ENCODE results near the gene LUZP2.

Gene LUZP2

GRCh38 chr11:24667353-24667968 lies 170.6 kb downstream of the LUZP2 start:
- Histone ChIP-seq H3K79me2 (ENCODE audit: control insufficient read depth, low read length) (no peaks in the 10 kb centered on the region), H3K27ac (ENCODE audit: low read depth, low read length) (no peak overlapping the region), H3K4me1 (ENCODE audit: control insufficient read depth, low read length) (no peaks in the 10 kb centered on the region), H3K27me3 (ENCODE audit: control insufficient read depth, low read length) (no peaks in the 10 kb centered on the region), H3K9me3 (ENCODE audit: control insufficient read depth, insufficient read depth, low read length) (no peaks in the 10 kb centered on the region), H3K36me3 (ENCODE audit: control insufficient read depth, low read length) (no peaks in the 10 kb centered on the region), H3K9me2 (replicated peaks; ENCODE audit: control insufficient read depth, low read length) (no peaks in the 10 kb centered on the region), H3F3A (ENCODE audit: control insufficient read depth, insufficient read depth) (no peaks in the 10 kb centered on the region), H3K4me2 (ENCODE audit: low read length) (no peak overlapping the region), H3K4me3 (ENCODE audit: low read length) (no peak overlapping the region), H4K20me1 (ENCODE audit: control insufficient read depth, insufficient read depth, low read depth, low read length) (no peaks in the 10 kb centered on the region)
- TF ChIP-seq EZH2phosphoT487 (IDR thresholded peaks at IDR 0.05; ENCODE audit: borderline replicate concordance, low read length) (no peak), CTCF (IDR thresholded peaks at IDR 0.05; ENCODE audit: low read depth, low read length, poor library complexity, severe bottlenecking) (no peak)

- Histone ChIP-seq H3K27ac (ENCODE audit: low read depth, low read length) (no peak overlapping the region), H3K27me3 (ENCODE audit: control insufficient read depth, low read length) (no peaks in the 10 kb centered on the region), H3K36me3 (ENCODE audit: control insufficient read depth, low read length) (no peaks in the 10 kb centered on the region), H4K20me1 (ENCODE audit: control insufficient read depth, insufficient read depth, low read depth, low read length) (no peaks in the 10 kb centered on the region), H3K9me2 (replicated peaks; ENCODE audit: control insufficient read depth, low read length) (no peaks in the 10 kb centered on the region), H3F3A (ENCODE audit: control insufficient read depth, insufficient read depth) (no peaks in the 10 kb centered on the region), H3K9me3 (ENCODE audit: control insufficient read depth, insufficient read depth, low read length) (no peaks in the 10 kb centered on the region), H3K4me3 (ENCODE audit: low read length) (no peak overlapping the region), H3K79me2 (ENCODE audit: control insufficient read depth, low read length) (no peaks in the 10 kb centered on the region), H3K4me2 (ENCODE audit: low read length) (no peak overlapping the region), H3K4me1 (ENCODE audit: control insufficient read depth, low read length) (no peaks in the 10 kb centered on the region)
- TF ChIP-seq CTCF (IDR thresholded peaks at IDR 0.05; ENCODE audit: low read depth, low read length, poor library complexity, severe bottlenecking): no peak
- TF ChIP-seq EZH2phosphoT487 (IDR thresholded peaks at IDR 0.05; ENCODE audit: borderline replicate concordance, low read length): no peak
Measured at GRCh38 chr11:24678703-24679348, 182.0 kb downstream of the LUZP2 start.

- Histone ChIP-seq H3K79me2 (ENCODE audit: control insufficient read depth, low read length) (no peaks in the 10 kb centered on the region), H3K9me2 (replicated peaks; ENCODE audit: control insufficient read depth, low read length) (no peaks in the 10 kb centered on the region), H3K27ac (ENCODE audit: low read depth, low read length) (no peak overlapping the region), H3F3A (ENCODE audit: control insufficient read depth, insufficient read depth) (no peaks in the 10 kb centered on the region), H3K4me1 (ENCODE audit: control insufficient read depth, low read length) (no peaks in the 10 kb centered on the region), H3K36me3 (ENCODE audit: control insufficient read depth, low read length) (no peaks in the 10 kb centered on the region), H3K27me3 (ENCODE audit: control insufficient read depth, low read length) (no peaks in the 10 kb centered on the region), H4K20me1 (ENCODE audit: control insufficient read depth, insufficient read depth, low read depth, low read length) (no peaks in the 10 kb centered on the region), H3K4me3 (ENCODE audit: low read length) (no peak overlapping the region), H3K4me2 (ENCODE audit: low read length) (no peak overlapping the region), H3K9me3 (ENCODE audit: control insufficient read depth, insufficient read depth, low read length) (no peaks in the 10 kb centered on the region)
- TF ChIP-seq EZH2phosphoT487 (IDR thresholded peaks at IDR 0.05; ENCODE audit: borderline replicate concordance, low read length) (no peak), CTCF (IDR thresholded peaks at IDR 0.05; ENCODE audit: low read depth, low read length, poor library complexity, severe bottlenecking) (no peak)
Measured at GRCh38 chr11:24679821-24680351, 183.0 kb downstream of the LUZP2 start.

Measured in DOHH2 (cell line).